Activated T-cell treated with anti-CD3 and anti-CD28 coated beads, Interleukin-2, amount 50 U/mL, for 48 hours (primary cell): ENCODE measurements around the gene TMEM38A.
"Not testable (repeated sequence)": the region's sequence is repeated elsewhere in the genome, so short reads cannot be mapped to it uniquely, and the experiment has no call there.

Experiments used
- DNase-seq, 2 experiments: peaks; one replicate each; pipeline ENCODE4 v3.0.0-alpha.2; 2020

TMEM38A gene

DNA sequence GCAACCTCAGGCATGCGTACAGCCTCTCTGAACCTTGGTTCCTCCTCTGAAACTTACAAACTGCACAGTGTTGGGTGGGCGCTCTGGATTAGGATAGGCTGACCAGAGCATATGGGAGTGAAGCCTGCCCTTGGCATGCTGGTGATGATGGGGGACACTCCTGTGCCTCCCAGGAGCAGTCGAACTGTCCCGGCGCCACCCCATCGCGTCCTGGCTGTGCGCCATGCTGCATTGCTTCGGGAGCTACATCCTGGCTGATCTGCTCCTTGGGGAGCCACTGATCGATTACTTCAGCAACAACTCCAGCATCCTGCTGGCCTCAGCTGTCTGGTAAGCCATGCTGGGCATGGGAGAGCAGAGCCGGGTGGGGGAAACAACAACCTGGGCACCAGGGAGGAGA is 18.9 kb downstream of the TMEM38A start:
- no peak for DNase-seq

GRCh38 chr19:16682539-16682938 is 21.6 kb downstream of the TMEM38A start:
- no peak for DNase-seq

- DNase-seq: no peak
These were observed 23.3 kb downstream of the TMEM38A start for GRCh38 chr19:16684216-16684615.

DNA sequence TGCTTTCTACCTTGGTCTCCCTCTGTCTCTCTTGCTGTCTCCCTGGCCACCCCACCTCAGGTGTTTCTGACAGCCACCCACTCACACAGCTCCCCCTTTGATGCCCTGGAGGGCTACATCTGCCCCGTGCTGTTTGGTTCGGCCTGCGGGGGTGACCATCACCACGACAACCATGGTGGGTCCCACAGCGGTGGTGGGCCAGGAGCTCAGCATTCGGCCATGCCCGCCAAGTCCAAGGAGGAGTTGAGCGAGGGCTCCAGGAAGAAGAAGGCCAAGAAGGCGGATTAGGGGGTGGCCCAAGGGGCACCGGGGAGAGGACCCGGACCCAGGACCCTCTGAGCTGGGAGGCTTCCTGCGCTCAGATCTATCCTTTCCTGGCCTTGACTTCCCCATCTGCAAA is 27.1 kb downstream of the TMEM38A start:
- DNase-seq: no peak

- DNase-seq: no peak
These were observed 38.0 kb downstream of the TMEM38A start for GRCh38 chr19:16698914-16699313.

GRCh38 chr19:16702123-16702522 is 41.2 kb downstream of the TMEM38A start:
- no peak for DNase-seq

DNA sequence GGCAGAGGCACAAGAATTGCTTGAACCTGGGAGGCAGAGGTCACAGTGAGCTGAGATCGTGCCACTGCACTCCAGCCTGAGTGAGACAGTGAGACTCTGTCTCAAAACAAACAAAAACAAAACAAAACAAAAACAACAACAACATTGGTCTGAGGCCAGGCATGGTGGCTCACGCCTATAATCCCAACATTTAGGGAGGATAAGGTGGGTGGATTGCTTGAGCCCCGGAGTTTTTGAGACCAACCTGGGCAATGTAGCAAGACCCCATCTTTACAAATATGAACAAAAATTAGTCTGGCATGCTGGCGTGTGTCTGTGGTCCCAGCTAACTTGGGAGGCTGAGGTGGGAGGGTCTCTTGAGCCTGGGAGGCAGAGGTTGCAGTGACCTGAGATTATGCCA is 42.7 kb downstream of the TMEM38A start:
- DNase-seq: no peak

DNA sequence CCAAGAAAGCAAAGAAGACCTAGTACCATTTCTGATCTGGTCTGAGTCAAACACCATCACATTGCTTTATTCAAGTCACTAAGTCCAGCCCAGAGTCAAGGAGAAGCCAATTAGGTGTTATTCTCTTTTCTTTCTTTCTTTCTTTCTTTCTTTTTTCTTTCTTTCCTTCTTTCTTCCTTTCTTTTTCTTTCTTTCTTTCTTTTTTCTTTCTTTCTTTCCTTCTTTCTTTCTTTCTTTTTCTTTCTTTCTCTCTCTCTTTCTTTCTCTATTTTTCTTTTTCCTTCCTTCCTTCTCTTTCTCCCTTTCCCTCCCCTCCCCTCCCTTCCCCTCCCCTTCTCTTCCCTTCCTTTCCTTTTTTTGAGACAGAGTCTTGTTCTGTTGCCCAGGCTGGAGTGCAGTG is 49.9 kb downstream of the TMEM38A start:
- DNase-seq: not testable (repeated sequence)

DNA sequence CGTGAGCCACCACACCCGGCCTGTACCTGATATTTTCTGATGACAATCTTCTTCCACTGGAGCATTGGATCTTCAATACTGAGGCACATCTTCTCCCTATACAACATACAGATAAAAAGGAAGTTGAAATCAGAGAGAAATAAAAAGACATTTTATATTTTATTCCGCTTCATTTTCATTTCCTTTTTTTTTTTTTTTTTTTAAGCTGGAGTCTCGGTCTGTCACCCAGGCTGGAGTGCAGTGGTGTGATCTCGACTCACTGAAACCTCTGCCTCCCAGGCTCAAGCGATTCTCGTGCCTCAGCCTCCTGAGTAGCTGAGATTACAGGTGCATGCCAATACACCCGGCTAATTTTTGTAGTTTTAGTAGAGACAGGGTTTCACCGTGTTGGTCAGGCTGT is 51.4 kb downstream of the TMEM38A start:
- DNase-seq: not testable (repeated sequence)

DNA sequence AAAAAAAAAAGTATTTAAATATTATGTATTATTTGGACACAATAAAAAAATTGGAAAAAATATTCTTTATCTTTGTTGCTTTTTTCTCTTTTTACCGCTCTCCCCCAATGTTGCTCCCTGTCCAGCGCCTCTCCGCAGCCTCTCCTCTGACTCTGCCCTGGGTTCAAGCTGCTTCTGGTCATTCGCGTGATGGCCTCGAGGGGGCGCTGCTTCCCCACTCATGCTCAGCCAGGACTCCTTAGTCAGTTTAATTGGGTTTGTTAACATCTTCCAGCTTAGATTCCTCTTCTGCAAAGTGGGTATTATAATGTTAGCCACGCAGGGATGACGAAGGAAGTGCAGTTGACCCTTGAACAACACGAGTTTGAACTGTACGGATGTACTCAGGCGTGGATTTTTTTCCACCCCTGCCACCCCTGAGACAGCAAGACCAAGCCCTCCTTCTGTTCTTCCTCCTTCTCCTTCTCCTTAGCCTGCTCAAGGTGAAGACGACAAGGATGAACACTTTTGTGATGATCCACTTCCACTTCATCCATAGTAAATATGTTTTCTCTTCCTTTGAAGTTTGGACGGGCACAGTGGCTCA is 53.9 kb downstream of the TMEM38A start:
- peak; percentile 71 to 73 for DNase-seq

- no peak for DNase-seq
These were observed 54.7 kb downstream of the TMEM38A start for GRCh38 chr19:16715611-16716010.

DNA sequence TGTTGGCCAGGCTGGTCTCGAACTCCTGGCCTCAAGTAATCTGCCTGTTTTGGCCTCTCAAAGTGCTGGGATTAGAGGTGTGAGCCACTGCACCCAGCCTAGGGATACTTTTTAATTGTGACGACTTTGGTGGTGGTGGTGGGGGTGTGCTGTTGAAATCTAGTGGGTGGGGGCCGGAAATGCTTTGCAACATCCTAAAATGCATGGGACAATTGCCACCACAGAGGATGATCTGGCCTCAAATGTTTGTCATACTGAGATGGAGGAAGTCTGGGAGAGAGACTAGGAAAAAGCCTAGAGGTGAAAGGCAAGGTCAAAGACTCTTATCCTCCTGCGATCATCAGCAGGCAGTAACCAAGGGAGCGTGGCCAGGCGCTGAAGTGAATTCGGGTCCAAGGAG is 60.1 kb downstream of the TMEM38A start:
- DNase-seq: no peak

DNA sequence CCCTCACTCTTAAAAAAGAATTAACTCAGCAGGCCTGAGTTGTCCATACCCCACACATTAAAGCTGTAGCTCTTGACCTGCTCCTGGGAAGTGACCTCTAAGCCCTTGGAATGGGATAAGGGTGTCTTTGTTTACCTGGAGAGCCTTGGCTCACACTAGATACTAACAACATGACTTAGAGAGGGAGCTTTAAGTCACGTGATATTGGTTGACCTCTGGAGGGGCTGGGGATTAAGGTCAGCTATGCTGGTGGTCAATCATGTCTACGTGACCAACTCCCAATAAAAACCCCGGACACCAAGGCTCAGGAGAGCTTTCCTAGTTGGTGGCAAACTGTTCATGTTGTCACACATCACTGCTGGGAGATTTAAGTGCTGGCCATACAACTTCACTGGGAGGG is 61.7 kb downstream of the TMEM38A start:
- DNase-seq: no peak

DNA sequence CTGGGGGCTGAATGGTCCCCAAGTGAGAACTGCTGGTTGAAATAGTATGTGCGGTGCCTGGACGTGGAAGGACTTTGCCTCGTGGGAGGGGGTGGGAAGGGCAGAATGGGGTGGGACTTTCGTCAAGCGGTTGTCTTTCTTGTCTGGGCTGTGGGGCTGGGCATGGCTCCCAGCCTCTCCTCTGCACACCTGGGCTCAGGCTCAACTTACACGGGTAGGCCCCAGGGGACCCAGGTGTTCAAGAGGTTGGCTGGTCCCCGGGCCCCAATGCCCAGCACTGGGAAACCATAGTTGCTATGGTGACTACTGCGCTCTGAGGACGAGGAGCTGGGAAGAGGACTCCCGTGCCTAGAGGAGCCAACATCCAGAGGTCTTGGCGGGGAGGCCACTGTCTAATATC is 66.0 kb downstream of the TMEM38A start:
- no peak for DNase-seq

- DNase-seq: not testable (repeated sequence)
These were observed 74.8 kb downstream of the TMEM38A start for GRCh38 chr19:16735650-16736266.

DNA sequence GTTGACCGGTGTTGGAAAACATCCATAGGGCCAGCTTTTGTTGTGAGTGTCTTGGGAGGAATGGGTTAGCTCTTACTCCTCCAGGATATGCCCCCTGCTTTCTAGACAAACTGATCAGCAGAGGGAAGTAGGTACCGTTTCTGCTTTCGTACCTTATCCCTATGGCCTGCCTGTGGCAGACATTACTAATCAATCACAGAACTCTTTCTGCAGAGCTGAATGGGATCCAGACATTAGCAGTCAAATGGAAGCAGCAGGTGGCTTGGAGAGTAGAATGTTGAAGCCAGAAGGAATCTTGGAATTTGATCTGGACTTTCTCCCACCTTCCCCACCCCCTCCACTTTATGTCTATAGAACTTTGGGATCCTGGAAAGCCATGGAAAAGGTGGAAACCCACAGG is 75.8 kb downstream of the TMEM38A start:
- DNase-seq: no peak

GRCh38 chr19:16737911-16738310 is 77.0 kb downstream of the TMEM38A start:
- no peak for DNase-seq

DNA sequence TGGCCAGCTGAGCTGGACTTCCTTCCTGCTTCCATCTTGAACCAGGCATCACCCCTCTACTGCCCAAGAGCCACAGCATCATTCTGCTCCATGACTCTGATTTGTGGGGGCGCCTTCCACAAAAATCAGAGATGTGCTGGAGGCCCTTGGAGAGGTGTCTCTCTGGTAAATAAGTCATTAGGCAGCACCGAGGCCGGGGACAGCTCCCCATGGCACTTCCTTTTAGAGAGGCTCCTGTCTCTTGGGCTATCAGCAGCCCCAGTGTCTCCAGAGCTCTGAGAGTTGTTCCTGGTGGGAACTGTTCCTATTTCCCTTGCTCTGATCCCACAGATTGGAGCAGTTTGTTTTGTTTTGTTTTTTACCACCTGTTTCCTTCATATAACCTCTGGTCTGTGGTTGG is 78.6 kb downstream of the TMEM38A start:
- DNase-seq: no peak
